HG03066 (cell line): ENCODE results near the gene NCBP3.
A peak's percentile ranks its signal among the peaks of the same experiment; 100 is the strongest.
"Not testable (repeated sequence)": the region's sequence is repeated elsewhere in the genome, so short reads cannot be mapped to it uniquely, and the experiment has no call there.

Experiments used
- ATAC-seq: cut with Tn5 transposase; IDR thresholded peaks from one replicate; pipeline ENCODE4 v1.9.1; 2021; ENCODE audit warnings: low read depth; ENCODE audit not compliant: unreplicated experiment

NCBP3 gene

DNA sequence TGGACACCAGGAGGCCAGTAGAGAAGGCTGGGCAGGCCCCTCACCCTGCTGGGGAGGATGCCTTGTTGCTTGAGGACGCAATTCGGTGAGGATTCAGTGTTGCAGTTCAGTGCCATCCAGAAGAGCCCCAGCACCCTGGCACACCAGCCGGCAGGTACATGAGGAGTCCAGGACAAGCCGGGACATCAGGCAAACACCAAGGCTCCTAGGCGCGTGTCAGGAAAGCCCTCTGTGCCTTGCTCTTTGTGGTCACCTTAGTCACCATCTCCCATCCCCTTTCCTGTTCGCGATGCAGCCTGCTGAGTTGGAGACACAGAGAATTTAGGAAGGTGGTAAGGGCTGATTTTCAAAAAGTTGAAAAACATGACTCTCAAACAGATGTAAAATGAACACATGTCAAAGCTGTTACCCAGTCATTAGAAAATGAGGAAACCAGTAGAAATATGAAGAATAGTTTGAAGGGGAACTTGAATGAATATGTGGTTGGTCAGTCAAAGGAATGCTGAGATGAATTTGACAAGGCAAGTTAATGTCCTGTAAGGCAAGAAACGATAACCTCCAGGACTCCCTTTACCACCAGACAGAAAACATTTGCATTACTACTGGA lies 2.3 kb upstream of the NCBP3 start:
- no peak for ATAC-seq

DNA sequence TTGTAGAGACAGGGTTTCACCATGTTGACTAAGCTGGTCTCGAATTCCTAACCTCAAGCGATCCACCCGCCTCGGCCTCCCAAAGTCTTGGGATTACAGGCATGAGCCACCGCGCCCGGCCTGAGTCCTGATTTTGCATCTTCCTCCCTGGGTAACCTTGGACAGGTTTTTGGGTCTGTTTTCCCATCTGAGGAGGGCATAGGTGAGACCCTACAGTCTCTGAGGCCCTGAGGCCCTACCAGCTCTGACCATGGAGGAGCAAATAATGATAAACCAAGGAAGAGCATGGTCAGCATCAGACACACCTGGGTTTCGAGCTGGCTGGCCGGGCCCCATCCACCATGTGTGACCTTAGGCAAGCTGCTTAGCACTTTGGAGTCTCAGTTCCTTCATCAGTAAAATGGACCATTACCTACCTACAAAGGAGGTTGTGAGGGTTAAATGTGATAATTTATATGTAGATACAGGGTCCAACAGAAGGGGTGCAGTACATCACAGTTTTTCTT lies 1.2 kb upstream of the NCBP3 start:
- no peak for ATAC-seq

DNA sequence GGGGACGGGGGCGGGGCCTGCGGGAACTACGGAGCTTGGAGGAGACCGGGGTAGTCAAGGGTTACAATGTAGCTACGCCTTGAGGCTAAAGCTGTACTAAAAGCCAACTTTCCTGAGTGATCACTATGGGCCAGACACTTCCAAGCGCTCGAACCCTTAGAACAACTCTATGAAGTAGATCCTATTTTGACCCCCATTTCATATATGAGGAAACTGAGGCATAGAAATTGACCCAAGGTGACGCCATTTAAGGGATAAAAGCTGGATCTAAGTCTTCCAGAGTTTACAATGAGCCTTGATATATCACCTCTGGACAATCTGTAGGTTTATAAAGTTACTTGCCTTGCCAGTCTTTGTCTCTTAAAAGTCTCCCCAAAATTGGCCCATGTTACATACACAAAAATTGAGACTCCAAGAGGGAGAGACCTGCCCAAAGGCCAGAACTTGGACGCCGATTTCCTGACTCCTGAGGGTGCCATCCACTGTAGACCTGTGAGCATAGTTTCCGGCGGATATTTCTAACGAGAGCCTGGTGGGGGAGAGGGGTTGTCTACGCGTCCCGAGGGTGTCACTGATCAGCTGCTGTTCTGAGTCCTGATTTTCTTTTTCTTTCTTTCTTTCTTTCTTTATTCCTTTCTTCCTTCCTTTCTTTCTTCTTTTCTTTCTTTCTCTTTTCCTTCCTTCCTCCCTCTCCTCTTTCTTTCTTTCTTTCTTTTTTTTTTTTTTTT lies 555 bp upstream of the NCBP3 start:
- ATAC-seq: no peak

DNA sequence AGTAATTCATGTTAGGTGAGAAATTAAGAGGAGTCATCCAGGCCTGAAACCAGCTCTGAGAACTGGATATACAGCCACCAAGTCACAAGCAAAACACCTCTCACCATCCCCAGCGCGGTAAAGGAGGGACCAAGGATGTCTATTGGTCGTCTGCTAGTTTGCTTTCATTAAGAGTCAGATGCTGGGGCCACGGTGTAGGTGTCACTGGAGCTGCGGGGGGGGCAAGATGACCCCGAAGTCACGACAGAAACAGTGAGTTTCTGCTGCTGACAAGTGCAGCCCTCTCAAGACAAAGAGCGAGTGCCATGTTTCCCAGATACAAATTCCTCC lies 790 bp downstream of the NCBP3 start:
- ATAC-seq: peak; percentile 20

DNA sequence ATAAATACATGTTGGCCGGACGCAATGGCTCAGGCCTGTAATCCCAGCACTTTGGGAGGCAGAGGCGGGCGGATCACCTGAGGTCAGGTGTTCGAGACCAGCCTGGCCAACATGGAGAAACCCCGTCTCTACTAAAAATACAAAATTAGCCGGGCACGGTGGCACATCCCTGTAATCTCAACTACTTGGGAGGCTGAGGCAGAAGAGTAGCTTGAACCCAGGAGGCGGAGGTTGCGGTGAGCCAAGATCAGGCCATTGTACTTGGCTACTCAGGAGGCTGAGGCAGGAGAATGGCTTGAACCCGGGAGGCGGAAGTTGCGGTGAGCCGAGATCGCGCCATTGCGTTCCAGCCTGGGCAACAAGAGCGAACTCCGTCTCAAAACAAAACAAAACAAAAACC lies 1.5 kb downstream of the NCBP3 start:
- ATAC-seq: not testable (repeated sequence)

DNA sequence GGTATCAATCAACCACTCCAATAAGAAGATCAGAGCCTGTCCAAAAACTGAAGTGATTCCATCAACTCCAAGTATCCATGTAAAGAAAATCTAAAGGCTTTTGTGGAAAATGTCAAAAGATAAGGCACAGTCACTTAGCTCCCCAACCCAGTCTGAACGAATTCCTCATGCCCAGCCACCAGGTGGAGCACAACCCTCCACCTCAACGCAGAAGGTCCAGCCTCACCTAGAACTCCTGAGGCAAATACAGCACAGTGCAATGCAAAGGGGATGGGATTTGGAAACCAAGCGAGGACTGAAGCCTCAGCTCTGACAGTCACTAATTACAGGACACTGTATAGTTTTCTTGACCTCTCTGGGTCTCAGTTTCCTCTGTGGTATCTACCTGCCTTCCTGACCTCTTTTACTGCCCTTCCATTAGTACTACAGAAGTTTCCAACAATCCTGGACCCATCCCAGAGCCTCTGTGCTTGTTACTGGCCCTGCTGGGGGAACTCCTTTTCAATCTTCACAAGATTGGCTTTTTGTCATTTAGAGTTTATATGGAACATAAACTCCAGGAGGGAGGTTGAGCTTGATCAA lies 2.0 kb downstream of the NCBP3 start:
- ATAC-seq: no peak

DNA sequence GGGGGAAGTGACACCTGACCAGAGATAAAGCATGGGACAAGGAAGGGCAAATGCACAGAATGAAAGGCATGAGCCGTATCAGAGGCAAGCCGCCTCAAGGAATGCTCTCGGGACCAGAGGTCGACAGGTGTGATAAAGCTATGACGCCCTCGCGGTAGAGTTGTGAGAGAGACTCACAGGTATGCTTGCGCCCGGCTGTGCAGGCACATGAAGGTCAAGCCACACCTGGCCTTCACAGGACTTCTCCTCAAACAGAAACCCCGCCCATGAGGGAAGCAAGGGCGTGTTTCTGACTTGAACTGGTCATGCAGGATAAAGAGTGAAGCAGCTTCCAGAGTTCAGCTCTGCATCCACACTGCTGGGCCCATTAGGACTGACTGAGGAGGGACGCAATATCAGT lies 7.8 kb downstream of the NCBP3 start:
- ATAC-seq: no peak

DNA sequence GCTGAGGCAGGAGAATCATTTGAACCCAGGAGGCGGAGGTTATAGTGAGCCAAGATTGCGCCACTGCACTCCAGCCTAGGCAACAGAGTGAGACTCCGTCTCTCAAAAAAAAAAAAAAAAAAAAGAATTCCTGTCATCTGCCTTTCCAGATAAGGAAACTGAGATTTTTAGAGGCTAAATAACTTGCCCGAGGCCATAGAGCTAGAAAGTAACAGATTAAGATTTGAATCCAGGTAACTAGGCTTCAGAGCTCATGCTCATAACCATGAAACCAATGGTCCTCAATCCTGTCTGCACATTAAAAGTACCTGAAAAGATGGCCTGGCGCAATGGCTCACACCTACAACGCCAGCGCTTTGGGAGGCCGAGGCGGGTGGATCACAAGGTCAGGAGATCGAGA lies 9.5 kb downstream of the NCBP3 start:
- ATAC-seq: no peak

DNA sequence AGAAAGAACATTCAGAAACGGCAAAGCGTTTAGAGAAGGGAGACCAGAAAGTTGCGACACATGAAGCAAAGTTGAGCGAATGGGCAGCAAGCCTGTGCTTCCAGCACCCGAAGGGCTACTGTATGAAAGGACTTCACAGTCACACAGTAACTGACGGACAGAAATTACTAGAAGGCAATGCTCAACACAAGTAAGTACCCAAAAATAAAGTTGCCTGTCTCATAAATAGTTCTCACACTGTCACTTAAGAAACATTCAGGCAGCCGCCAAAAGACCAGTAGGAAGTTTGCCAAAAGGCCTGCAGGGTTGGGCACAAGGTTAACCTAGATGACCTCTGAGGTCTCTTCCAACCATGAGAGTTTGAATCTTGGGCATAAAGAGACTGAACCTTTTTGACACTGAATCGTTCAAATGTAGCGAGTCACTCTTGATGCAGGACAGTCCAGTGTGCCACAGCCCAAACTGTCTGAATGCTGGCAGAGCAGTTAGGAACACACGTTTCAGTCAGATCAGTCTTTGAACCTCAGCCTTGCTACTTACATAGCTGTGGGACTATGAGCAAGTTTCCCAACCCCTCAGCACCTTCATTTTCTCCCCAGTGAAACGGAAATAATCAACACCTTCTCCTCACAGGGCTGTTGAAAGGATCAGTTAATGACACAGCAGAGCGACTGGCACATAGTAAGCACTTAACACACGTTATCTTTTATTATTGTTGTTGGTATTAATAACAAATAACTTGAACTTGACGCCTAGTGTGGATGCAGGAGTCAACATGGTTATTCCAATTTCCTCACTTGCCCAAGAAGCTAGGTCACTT lies 10.4 kb downstream of the NCBP3 start:
- ATAC-seq: no peak

DNA sequence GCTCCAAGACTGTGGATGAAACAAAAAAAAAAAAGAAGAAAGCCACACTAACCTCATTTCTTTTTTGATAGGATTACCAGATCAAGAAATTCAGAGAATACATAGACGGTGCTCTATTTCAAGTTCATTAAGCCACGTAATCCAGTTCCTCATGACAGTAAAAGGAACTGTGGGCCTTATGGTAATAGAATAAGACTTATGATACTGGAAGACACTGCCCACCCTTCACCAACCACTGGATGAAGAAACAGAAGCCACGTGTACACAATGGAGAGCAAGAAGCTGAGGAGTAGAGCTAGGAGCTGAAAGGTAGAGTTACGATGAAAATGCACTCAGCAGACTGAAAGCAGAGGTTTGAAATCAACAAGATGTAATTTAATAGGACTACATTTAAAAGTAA lies 11.2 kb downstream of the NCBP3 start:
- ATAC-seq: no peak

DNA sequence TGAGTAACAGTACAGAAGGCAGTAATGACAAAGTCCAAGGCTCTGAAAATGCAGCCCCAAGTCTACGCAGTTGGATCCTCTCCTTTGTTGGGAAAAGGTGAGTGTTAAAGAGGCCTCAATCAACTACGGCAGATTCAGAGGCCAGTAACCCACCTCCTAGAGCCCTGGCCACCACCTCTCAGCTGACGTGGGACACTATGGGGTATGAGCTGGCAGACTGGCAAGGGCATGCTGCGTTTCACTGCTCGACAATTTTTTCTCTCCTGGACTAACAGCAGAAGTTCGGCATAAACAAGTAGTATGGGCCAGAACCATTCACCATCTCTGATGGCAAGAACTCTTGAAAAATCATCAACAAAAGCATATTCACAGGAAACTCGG lies 17.2 kb downstream of the NCBP3 start:
- no peak for ATAC-seq

DNA sequence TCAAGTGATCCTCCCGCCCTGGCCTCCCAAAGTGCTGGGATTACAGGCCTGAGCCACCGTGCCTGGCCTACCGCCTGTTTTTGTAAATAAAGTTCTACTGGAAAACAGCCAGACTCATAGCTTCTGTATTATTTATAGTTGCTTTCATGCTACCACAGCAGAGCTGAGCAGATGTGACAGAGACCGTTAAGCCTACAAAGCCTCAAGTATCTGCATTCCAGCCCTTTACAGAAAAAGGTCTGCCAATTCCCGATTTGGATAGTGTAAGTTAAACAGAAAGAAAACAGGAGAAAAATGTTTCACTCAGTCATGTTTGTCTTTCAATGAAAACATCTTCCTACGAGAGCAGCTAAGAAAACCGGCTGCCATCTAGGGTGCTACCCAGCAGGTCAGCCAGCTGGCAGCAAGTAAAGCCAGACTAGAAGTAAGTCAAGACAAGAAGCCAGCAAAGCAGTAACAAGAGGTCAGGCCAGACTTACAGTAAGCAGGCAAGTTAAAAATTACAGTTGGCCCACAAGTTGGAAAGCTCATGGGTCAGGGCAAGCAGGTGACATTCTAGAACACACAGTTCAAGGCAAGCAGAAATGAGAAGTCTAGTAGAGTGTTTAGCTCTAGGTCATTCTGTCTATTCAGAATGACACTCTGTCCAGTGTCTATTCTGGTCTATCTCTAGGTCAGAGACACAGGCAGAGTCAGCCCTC lies 17.7 kb downstream of the NCBP3 start:
- no peak for ATAC-seq

DNA sequence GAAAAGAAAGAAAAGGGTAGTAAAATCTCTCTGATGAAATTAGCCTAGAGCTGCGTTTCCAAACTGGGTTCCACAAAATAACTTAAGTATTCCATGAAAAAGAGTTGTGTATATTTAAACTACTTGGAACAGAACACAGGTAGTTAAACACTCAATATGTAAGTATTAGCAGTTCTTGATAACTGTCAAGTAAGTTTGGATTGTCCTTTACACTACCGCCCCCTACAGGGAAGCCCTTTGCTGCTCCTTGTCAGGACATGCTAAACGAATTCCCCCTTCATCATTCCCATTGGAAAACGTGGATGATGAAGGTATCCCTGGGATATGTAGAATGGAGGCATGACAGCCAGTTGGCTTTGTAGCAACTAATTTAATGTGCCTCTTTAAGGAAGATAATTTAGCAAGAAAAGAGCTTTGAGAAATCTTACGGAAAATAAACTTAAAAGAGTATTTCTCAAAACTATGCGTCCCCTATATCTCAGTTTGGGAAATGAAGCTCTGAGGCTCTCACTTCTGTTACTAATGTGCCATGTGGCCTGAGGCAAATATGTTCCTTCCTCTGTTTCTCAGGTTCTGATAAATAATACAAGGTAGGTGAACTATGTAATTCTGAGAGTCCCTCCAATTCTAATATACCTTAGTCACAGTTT lies 18.8 kb downstream of the NCBP3 start:
- no peak for ATAC-seq

DNA sequence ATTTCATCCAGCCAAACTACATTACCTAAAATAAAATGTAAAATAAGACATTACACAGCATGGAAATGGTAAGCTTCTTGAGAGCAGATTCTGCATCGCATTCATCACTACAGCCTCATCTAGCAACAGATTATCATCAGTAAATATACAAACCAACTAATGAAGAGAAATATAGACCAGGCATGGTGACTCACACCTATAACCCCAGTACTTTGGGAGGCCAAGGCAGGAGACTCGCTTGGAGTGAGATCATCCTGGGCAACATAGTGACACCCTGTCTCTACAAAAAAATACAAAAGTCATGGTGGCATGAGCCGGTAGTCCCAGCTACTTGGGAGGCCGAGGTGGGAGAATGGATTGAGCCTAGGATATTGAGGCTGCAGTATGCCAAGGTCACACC lies 19.9 kb downstream of the NCBP3 start:
- no peak for ATAC-seq

DNA sequence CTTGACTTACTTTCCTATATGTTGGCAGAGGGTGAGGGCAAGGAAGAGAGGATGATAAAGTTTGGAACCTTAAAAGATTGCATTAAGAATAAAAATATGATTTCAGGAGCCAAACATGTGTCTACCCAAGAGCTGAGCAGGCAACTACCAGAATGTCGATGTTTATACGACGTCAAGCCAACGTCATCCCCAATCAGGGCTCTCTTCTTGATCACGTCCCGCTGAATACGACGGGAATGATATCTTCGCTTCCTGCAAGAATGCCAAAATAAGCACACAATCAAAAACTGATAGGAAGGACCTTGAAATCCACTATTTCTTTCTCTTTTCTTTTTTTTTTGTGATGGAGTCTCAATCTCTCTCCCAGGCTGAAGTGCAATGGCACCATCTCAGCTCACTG lies 24.9 kb downstream of the NCBP3 start:
- no peak for ATAC-seq

DNA sequence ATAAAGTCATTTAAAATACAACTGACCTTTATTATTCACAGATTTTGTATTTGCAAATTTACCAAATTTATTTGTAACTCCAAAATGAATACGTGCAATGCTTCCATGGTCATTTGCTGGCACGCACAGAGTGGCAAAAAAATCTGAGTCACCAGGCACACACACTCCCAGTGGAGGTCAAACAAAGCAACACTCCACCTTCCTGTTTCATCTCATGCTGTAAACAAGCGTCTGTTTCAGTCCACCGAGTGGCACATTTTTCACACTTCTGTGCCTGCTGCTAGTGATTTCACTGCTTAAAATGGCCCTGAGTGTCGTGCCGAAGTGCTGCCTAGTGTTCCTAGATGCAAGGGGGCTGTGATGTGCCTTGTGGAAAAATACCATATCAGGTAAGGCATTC lies 27.3 kb downstream of the NCBP3 start:
- ATAC-seq: no peak

DNA sequence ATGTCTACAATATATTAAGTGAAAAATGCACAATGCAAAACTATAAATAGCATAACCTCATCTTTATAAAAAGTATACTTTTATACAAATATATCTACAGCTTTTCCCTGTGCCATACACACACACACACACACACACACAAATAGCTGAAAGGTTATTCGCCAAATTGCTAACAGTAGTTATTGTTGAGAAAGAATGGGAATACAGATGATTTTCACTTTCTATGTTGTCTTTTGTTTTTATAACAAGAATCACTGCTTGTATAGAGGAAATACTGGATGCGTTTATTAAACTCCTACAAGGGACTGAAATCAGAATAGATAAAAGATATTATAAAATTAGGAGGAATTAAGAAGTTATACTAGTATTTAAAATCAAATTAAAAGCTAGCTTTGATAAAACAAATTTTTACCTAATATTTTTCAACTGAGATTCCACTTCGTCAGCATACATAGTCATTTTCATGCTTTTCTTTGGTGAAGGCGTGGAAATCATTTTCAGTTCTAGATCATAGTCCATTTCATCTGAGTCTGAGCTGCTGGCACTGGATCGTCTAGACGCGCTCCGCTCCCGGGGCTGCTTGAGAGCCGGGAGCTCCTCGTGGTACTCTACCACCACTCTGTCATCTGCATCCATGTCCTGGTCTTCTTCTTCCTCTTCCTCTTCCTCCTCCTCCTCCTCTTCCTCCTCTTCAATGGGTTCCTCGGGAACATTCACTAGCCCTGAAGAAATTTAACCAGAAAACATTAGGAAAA lies 28.0 kb downstream of the NCBP3 start:
- ATAC-seq: no peak

DNA sequence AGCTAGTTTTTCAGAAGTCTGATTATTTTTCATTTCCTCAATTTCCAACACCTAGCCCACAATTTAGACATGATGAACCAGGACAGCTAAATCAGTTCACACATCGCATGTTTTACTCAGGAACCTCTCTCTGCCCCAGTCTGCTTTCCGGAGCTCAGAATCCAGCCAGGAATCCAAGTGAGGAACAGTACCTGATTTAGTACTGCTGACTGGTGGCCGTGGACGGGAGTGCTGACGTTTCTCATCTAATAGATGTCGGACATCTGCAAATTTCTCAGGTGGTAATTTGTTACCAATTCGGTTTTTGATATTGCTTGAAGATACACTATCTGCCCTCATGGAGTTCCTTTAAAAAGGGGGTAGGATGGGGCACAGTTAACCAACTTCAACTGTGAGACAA lies 30.1 kb downstream of the NCBP3 start:
- ATAC-seq: no peak

DNA sequence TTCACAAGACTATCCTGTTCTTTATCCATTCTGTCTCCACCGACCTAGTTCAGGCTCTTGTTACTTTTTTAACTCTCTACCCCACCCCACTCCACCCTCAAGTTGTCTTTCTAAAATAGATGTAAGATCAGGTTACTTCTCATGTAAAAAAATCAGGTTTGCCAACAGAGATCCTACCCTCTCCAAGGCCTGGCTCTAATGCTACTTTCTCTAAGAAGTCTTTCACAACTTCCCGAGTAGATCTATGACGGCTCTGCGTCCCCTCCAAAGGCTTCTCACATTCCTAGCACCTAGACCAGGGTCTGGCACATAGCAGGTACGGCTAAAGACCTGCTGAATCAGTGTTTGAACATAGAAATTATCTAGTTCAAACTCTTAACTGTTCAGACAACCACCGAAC lies 30.9 kb downstream of the NCBP3 start:
- no peak for ATAC-seq

DNA sequence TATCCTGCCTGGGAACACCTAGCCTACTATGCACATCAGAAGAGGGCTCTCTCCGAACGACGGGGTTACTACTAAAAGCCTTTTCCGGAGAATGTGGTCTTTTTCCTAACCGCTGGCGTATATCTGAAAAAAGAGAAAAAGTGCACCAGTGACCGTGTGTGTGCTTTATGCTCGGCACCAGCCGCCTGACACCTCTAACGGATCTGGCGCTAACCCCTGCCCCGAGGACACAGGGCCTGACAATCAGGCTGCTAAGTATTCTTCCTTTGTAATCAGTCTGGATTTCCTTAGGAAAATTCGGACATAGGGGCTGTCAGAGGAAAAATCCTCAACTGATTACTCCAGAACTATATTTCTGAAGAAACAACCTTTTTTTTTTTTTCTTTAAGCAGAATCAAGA lies 31.7 kb downstream of the NCBP3 start:
- ATAC-seq: no peak
